Keratinocyte (primary cell): ENCODE measurements around the gene LFNG. TPM values are rescaled to one million over a fixed set of nuclear protein-coding genes. Genes with fewer than 3 reads are reported as not detected.
A peak's percentile ranks its signal among the peaks of the same experiment; 100 is the strongest.

ENCODE experiments used
- DNase-seq: peaks from one replicate; pipeline ENCODE4 v3.0.0-alpha.2; 2011; ENCODE audit warnings: low read depth, missing footprints, low spot score
- FAIRE-seq: peaks from 2 replicates; lab custom pipeline; 2011; peaks lifted over from hg19 to GRCh38; lab: Jason Lieb, UNC
- H2AFZ ChIP-seq: 2 replicates; pipeline ENCODE4 v1.6.0; 2012; ENCODE audit warnings: low read length, control low read depth, inconsistent platforms; ENCODE audit not compliant: control insufficient read depth
- H3K27ac ChIP-seq: 2 replicates; pipeline ENCODE4 v1.5.1; 2011; ENCODE audit warnings: low read length; ENCODE audit not compliant: control insufficient read depth, insufficient read depth
- H3K27me3 ChIP-seq: 3 replicates; pipeline ENCODE4 v1.6.0; 2011; ENCODE audit warnings: low read length; ENCODE audit not compliant: control insufficient read depth, insufficient read depth; ENCODE audit errors: extremely low read depth
- H3K36me3 ChIP-seq, 2 experiments: 2 replicates in 1 of 2; 3 replicates in 1 of 2; pipeline ENCODE4 v1.5.1; 2011; ENCODE audit warnings: low read length in 2 of 2, mild to moderate bottlenecking in 1 of 2; ENCODE audit not compliant: control insufficient read depth in 2 of 2, insufficient read depth in 2 of 2; ENCODE audit errors: extremely low read depth in 1 of 2
- H3K4me1 ChIP-seq: 3 replicates; pipeline ENCODE4 v1.5.1; 2011; ENCODE audit warnings: low read length; ENCODE audit not compliant: control insufficient read depth, insufficient read depth; ENCODE audit errors: extremely low read depth
- H3K4me2 ChIP-seq: 3 replicates; pipeline ENCODE4 v1.6.0; 2011; ENCODE audit warnings: low read depth, low read length; ENCODE audit not compliant: control insufficient read depth, insufficient read depth; ENCODE audit errors: extremely low read depth
- H3K4me3 ChIP-seq, 3 experiments: fragments of 200-600 bp in 1 of 3; sonication (generic) in 1 of 3; 2 replicates in 2 of 3; 3 replicates in 1 of 3; pipeline ENCODE4 v1.5.1; 2011 to 2016; ENCODE audit warnings: low read length in 3 of 3, mild to moderate bottlenecking in 3 of 3, control low read depth in 2 of 3, inconsistent platforms in 1 of 3, low read depth in 1 of 3, mixed read lengths in 1 of 3, mixed run types in 1 of 3, moderate library complexity in 1 of 3; ENCODE audit not compliant: control insufficient read depth in 2 of 3, insufficient read depth in 2 of 3; ENCODE audit errors: extremely low read depth in 1 of 3
- H3K79me2 ChIP-seq: 2 replicates; pipeline ENCODE4 v1.6.0; 2012; ENCODE audit warnings: low read length; ENCODE audit not compliant: control insufficient read depth, insufficient read depth
- H3K9ac ChIP-seq: 3 replicates; pipeline ENCODE4 v1.6.0; 2011; ENCODE audit warnings: low read length; ENCODE audit not compliant: control insufficient read depth, insufficient read depth; ENCODE audit errors: extremely low read depth
- H3K9me1 ChIP-seq: 3 replicates; pipeline ENCODE4 v1.6.0; 2011; ENCODE audit warnings: low read length; ENCODE audit not compliant: control insufficient read depth, insufficient read depth; ENCODE audit errors: extremely low read depth
- H3K9me3 ChIP-seq: 2 replicates; pipeline ENCODE4 v1.5.1; 2012; ENCODE audit warnings: low read depth, low read length; ENCODE audit not compliant: control insufficient read depth
- H4K20me1 ChIP-seq: 3 replicates; pipeline ENCODE4 v1.6.0; 2011; ENCODE audit warnings: low read length; ENCODE audit not compliant: control insufficient read depth, insufficient read depth; ENCODE audit errors: extremely low read depth
- CTCF ChIP-seq, 3 experiments: IDR thresholded peaks in 1 of 3; conservative IDR thresholded peaks in 1 of 3; optimal IDR thresholded peaks in 1 of 3; 2 replicates in 2 of 3; 3 replicates in 1 of 3; pipeline versions ENCODE3 to v1.5.1; 2011; ENCODE audit warnings: low read length in 3 of 3, mild to moderate bottlenecking in 3 of 3, moderate library complexity in 2 of 3, control low read depth in 1 of 3, inconsistent platforms in 1 of 3; ENCODE audit not compliant: insufficient read depth in 2 of 3; ENCODE audit errors: extremely low read depth in 1 of 3
- EZH2 ChIP-seq: IDR thresholded peaks from one replicate; pipeline ENCODE4 v1.6.1; 2012; ENCODE audit warnings: inconsistent platforms, mild to moderate bottlenecking, low read length, moderate library complexity
- dilution Hi-C: fragments of 300-500 bp; cut with MboI; formaldehyde crosslinking; loops from one replicate; pipeline ENCODE4 v1.7.0; 2020; ENCODE audit warnings: low sequenced_read_pairs; ENCODE audit not compliant: extremely low pct_ligation_motif_present
- polyA plus RNA-seq, 5 experiments: library from polyadenylated mRNA; depleted of rRNA in 3 of 5; stranded (reverse) in 3 of 5; stranded (forward) in 1 of 5; unstranded in 1 of 5; fragments of >200 nt; gene quantifications; 1 replicate in 1 of 5; 2 replicates in 3 of 5; 3 replicates in 1 of 5; pipeline versions ENCODE4 v1.2.1 to v1.2.3, GENCODE V29; 2011 to 2012; ENCODE audit warnings: missing spikeins in 2 of 5, low read depth in 1 of 5, low replicate concordance in 1 of 5

LFNG gene
- polyA plus RNA-seq, 1 donor (not counting 4 experiments of a cell fraction or from before 2014, with no cell fraction given) = 17.7 TPM

- Histone ChIP-seq H3K27ac (no peak overlapping the region), H3K27me3 (peaks cover 5% of the 10 kb centered on the region), H2AFZ (no peak overlapping the region), H3K36me3 (no peaks in the 10 kb centered on the region), H3K79me2 (no peaks in the 10 kb centered on the region), H3K9me1 (no peaks in the 10 kb centered on the region), H3K4me2 (no peak overlapping the region), H3K4me3 (no peak overlapping the region), H3K9ac (no peak overlapping the region), H3K9me3 (no peaks in the 10 kb centered on the region), H4K20me1 (no peaks in the 10 kb centered on the region), H3K4me1 (peaks cover 9% of the 10 kb centered on the region)
- DNase-seq = no peak
- dilution Hi-C loops = no loop called here
- peak in 1 of 3 experiments; percentile 6 for TF ChIP-seq CTCF (optimal IDR thresholded peaks at IDR 0.05 in 1 of 3, IDR thresholded peaks at IDR 0.05 in 1 of 3, conservative IDR thresholded peaks at IDR 0.05 in 1 of 3; ENCODE audit: extremely low read depth in 1 of 3, insufficient read depth in 2 of 3, low read length in 3 of 3)
- no peak for TF ChIP-seq EZH2
- no peak for FAIRE-seq
Measured at GRCh38 chr7:2472739-2473138, 46.8 kb upstream of the LFNG start.

GRCh38 chr7:2473496-2474180, 45.9 kb upstream of the LFNG start:
- Histone ChIP-seq H3K9me3 (no peaks in the 10 kb centered on the region), H3K27ac (no peak overlapping the region), H4K20me1 (no peaks in the 10 kb centered on the region), H3K9me1 (no peaks in the 10 kb centered on the region), H3K4me1 (peaks cover 9% of the 10 kb centered on the region), H3K27me3 (peaks cover 11% of the 10 kb centered on the region), H3K9ac (no peak overlapping the region), H2AFZ (no peak overlapping the region), H3K4me3 (no peak overlapping the region), H3K79me2 (no peaks in the 10 kb centered on the region), H3K36me3 (no peaks in the 10 kb centered on the region), H3K4me2 (no peak overlapping the region)
- dilution Hi-C loops = no loop called here
- FAIRE-seq (no peak), DNase-seq (no peak)
- TF ChIP-seq CTCF (optimal IDR thresholded peaks at IDR 0.05 in 1 of 3, IDR thresholded peaks at IDR 0.05 in 1 of 3, conservative IDR thresholded peaks at IDR 0.05 in 1 of 3; ENCODE audit: extremely low read depth in 1 of 3, insufficient read depth in 2 of 3, low read length in 3 of 3) (no peak), EZH2 (no peak)
